NCI-H2029 treated with DMSO at 0.1 percent for 48 hours (cell line): Measurements from ENCODE around the gene CDC73.

ENCODE experiments used
- DNase-seq: peaks from one replicate; lab custom pipeline; 2025; lab: John Stamatoyannopoulos, UW

Gene CDC73

GRCh38 chr1:193293726-193294125, 171.9 kb downstream of the CDC73 start:
- no peak for DNase-seq

- no peak for DNase-seq
Observed at GRCh38 chr1:193299038-193299437, 177.2 kb downstream of the CDC73 start.

DNA sequence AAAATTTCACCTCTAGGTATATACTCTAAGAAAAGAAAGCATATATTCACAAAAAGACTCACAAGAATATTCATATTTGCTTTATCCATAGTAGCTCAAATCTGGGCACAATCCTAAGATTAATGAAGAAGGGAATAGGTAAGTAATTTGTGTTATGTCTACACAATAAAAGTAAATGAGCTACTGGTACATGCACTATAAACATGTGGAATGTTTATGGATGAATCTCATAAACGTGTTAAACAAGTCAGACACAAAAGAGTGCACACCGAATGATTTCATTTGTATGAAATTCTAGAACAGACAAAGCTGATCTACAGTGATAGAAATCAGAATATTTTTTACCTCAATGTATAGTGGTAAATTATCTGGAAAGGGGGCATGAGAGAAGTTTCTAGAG, 179.9 kb downstream of the CDC73 start:
- no peak for DNase-seq

GRCh38 chr1:193303849-193304248, 182.0 kb downstream of the CDC73 start:
- no peak for DNase-seq
